C1 segment of cervical spinal cord (tissue), 14 donors: ENCODE data around the gene CCIN.

ENCODE experiments used
- DNase-seq, 14 donors: peaks; one replicate each; lab custom pipeline; 2025; lab: John Stamatoyannopoulos, UW

The CCIN gene

DNA sequence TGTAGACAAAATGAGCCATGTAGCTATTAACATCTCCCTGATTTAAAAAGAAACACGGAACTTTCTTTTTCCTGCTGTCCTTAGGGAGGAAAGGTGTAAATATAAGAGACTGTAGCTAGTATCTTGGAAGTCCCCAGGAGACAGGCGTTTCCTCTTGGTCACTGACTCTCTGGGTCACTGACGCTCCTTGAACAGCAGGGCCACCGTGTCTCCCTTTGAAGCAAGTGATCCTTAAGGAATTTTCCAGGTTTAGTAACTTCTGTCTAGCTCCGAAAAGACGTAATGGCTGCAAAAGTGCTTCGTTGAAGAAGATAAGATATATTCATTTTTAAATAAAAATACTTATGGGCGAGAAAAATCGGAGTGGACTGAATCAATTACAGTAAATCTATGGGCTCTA is 20.8 kb downstream of the CCIN start:
- peak in 1 of 14 donors; percentile 18 for DNase-seq

DNA sequence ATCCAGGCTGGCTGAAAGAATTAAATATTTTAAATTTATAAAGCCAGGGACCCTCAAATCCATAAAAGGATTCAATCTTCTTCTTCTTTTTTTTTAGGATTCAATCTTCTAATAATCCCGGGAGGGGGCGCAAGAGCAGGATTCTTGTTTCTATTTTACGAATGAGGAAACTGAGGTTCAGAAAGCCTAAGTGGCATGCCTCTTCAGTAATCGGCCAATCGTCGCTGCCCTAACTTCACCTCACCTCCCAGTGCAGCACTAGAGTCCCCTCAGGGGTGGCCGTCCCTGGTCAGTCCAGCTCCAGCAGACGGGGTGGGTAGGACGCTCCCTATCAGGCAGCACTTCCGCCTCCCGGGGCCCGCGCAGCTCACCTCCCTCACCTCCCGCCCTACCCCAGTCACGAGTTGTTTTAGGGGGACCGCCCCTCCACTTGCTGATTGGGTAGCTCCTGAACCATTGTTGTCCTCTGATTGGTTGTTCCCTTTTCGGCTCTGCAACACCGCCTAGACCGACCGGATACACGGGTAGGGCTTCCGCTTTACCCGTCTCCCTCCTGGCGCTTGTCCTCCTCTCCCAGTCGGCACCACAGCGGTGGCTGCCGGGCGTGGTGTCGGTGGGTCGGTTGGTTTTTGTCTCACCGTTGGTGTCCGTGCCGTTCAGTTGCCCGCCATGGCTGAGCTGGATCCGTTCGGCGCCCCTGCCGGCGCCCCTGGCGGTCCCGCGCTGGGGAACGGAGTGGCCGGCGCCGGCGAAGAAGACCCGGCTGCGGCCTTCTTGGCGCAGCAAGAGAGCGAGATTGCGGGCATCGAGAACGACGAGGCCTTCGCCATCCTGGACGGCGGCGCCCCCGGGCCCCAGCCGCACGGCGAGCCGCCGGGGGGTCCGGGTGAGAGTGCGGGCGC is 21.5 kb downstream of the CCIN start, which contains the start of gene CLTA:
Gene CLTA, plus strand, starts transcription at position 534 of the 902 bp plus-strand sequence. Its CDS starts 136 bp downstream, at position 670.
- DNase-seq, result peak; percentile 83 to 100 (median 96)

DNA sequence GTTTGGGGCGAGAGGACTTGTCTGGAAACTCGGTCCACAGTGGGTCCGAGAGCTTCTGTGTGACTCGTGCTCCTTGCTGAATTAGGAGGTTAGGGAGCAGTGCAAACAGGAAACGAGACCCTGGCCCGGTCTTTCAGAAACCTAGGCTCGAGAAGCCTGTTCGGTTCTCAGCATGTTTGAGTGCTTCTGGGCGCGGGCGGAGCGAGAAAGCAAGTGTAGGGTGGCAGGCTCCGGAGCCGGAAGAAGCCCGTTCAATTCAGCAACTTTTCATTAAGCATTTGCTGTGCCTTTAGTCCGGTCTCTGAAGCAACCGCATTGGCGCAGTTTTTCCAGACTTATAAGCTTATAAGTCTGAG is 22.1 kb downstream of the CCIN start:
- peak in 2 of 14 donors; percentile 30 to 41 for DNase-seq

DNA sequence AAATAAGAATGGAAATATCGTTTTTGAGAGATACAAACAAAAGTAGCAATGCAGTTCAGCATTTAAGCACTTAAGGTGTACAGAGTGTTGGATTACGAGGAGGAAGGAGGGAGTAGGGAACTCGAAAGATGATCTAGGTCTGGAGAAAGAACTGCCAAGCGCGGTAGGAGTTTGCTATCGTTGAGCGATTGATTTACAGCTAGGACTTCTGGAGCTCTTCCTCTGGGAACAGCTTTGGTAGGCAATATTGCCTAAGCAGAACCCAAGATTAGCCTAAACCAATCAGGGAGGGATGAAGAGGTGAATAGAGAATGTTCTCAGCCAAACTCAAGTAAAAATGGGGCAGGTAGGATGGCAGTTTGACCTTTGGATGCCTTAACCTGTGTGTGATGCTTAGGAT is 22.5 kb downstream of the CCIN start:
- DNase-seq, result no peak

DNA sequence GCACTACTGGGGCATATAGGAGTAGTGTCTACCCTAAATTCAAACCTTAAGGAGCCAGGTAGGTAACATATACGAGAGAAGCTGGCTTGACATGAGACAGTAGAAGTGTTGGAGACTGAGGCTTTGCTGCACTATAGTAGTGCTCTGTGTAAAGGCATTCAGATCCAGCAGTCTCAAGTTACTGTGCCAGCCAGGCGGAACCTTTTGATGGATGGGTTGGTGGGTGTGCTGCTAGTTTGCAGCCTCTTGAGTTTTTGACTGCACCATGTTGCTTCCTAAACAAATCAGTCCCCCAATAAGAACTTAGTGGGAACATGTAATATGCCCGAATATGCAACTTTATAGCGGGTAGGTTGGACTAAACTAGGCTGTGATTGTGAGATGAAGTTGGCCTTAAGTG is 23.0 kb downstream of the CCIN start:
- no peak for DNase-seq

DNA sequence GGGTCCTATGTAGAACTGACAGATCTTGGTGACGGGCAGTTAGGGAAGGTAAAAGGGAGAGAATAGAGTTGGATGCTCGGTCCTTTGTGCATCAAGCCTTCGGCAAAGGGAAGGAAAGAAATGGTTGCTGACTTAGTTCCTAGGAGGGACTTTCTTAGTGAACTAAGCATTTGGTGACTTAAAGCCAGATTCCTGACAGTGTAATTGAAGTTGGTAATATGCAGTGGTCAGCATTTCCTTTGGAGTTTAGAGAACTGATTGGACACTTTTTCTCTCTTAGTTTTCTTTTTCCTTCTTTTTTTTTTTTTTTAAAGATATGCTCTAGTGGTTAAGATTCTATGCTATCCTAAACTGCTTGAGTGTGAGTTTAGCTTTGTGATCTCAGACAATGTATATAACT is 23.8 kb downstream of the CCIN start:
- DNase-seq, result no peak

DNA sequence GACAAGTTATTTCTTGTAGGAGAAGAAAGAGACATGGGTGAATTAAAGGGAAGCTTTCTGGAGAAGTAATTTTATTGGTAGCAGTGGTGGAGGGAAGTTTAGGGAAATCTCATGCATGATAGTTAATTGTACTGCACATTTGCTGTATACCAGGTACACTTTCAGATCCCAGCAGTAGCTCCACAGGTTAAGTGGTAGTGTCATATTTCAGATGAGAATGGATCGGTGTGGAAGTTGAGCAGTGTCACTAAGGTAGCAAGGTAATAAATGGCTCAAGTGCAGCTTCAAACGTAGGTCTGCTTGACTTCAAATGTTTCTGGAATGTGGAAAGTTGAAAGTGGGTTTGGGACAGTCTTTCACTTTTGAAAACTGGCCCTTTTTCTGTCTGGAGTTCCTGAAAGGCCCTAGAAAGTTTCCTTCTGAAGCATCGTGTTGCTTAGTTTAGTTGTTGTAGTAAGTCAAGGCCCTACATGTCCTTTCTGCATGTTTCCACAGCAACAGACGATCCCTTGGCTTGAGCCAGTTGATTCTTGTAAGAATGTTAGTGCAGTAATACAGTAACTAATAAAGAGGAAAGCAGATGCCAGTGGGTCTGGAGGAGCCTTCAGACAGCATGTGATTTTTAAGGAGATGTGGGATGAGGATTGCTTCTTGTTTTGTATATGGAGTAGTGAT is 25.3 kb downstream of the CCIN start:
- no peak for DNase-seq

DNA sequence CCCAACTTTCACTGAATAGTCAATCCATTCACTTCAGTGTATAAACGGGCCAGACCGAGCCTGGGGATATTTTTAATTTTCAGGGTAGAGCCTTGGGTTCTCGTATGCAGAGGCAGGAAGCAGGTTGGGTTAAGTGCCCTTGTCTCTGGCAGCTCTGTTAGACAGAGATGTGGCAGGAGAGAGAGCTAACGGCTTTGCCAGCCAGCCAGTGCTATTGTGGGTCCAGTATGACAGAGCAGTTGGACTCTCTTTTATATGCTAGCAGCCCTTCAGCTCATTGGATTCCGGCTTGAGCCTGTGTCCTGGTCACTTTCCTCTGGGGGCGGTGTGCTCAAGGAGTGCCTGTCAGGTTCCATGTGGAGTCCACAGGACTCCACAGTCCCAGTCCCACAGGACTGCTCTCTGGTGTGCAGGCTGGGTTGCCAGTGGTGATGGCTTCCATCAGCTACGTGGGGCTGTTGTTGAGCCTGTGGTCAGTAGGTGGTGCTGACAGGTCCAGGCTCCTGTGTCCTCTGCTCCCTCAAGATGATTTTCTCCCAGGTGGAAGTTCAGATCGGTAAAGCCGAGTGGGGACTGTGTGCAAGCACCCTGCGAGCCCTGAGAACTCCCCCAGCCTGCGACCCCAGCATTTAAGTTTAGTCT is 35.8 kb downstream of the CCIN start:
- peak in 2 of 14 donors; percentile 18 to 28 for DNase-seq

DNA sequence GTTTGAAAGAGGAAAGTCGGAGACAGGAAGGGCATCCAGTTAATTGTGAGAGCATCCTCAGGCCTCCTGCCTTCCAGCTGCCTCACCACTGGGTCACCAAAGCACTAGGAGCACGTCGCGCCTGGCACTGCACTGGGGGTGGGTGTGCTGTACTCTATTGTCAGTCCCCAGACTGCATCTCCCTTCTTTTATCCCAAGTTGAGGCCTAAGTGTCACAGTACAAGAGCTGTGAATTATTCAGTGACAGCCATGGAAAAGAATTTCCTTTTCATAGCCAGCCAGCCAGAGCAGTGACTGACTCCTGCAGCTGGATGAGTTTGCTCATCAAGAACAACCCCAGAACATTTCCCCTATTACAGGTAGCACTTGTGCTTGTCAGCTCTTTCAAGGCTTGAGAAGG is 37.8 kb downstream of the CCIN start:
- peak in 9 of 14 donors; percentile 20 to 70 (median 34) for DNase-seq

DNA sequence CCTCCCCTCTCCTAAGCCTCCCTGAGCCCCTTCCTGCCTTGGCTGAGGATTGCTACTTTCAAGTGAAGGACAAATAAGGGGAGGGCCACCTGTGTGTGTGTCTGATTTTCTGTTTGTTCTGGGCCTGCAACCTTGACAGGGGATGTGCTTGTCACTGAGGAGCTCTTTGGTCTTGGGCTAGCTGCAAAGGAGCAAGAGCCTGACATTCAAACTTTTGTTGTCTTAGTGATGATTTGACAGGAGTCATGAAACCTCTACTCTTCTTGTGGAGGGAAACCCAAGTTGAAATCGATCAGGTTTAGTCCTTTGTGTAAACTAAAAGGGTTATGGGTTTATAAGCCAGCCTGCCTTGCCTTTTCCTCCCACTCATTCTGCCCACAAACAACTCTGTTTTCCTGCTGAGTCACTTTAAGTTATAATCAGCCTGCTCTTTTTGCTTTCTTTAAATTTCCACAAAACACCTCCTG is 38.4 kb downstream of the CCIN start:
- DNase-seq, result no peak

DNA sequence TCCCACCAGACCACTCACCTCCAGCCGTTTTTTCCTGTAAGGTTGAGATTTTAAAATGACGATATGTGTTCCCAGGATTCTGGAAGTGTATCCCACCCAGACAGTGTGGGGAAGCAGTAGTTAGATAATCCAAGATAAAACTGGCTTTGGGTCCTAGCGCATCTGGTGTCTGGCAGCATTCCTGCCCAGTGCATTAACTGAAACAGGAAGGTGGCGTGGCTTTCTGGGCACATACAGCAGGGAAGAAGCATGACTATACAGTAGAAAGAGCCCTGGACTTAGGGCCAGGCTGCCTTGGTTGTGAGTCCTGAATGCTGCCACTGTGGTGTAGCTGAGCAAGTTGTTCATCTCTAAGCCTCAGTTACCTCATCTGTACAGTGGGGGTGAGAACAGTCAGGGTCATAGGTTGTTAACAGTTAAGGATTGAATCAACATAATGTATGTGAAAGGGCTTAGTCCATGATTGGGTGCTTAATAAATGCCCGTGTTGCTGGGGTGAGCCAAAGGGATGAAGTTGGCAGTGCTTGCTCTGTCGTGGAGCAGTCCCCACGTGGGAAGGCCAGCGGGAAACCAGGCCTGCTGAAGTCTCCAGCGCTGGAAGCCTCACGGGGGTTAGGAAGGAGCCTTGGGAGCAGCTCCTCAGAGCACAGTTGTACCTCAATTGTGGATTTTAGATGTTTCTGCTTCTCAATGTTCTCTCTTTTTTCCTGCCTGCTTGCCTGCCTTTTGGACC is 39.5 kb downstream of the CCIN start:
- DNase-seq, result peak in 1 of 14 donors; percentile 3

DNA sequence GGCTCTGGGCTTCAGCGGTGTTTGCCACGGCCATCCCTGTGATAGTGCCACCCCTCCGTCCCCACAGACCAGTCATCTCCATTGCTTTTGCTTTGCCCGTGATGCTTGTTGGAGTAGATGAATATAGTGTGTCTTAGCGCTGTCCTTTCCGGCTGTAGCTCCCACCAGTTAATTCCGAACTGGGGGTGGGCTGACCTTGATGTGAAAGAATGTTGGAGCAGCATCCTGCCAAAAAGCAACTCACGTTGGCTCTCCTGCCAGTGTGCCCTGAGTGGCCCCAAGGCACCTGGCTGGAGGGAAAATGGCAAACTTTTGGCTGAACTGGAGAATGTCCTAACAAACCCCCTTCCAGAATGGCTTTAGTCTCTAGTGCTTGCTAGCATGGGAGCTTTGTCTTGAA is 41.5 kb downstream of the CCIN start:
- DNase-seq, result no peak

DNA sequence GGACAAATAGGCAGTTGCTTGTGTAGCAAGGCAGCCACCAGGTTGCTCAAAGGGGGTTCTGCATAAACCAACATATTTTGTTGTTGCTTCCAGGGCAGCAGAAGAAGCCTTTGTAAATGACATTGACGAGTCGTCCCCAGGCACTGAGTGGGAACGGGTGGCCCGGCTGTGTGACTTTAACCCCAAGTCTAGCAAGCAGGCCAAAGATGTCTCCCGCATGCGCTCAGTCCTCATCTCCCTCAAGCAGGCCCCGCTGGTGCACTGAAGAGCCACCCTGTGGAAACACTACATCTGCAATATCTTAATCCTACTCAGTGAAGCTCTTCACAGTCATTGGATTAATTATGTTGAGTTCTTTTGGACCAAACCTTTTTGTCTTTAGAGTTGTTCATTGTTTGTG is 42.3 kb downstream of the CCIN start:
- no peak for DNase-seq

DNA sequence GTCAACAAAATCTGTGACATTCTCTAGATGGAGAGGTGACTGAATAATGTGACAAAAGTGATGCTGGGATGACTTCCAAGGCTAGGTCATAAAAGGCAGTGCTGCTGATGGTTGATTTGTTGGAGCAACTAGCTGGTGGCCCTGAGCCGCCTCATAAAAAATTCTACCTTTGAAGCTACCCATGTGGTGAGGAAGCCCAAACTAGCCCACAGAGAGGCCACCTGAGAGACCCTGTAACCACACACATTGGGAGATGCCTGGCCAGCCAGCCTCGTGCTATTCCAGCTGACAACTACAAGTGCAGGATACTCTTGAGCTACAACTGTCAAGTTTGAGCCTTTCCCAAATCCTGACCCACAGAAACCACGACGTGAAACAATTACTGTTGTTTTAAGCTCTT is 44.2 kb downstream of the CCIN start:
- no peak for DNase-seq

DNA sequence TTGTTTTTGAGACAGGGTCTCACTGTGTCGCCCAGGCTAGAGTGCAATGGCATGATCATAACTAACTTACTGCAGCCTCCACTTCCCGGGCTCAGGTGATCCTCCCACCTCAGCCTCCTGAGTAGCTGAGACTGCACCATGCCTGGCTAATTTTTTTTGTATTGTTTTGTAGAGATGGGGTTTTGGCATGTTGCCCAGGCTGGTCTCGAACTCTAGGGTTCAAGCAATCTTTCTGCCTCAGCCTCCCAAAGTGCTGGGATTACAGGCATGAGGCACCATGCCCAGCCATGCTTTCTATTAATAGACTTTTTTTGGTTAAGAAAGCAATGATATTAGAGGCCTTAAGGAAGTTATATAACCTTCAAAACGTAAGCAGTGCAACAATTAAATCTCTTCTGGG is 44.8 kb downstream of the CCIN start:
- DNase-seq, result no peak

DNA sequence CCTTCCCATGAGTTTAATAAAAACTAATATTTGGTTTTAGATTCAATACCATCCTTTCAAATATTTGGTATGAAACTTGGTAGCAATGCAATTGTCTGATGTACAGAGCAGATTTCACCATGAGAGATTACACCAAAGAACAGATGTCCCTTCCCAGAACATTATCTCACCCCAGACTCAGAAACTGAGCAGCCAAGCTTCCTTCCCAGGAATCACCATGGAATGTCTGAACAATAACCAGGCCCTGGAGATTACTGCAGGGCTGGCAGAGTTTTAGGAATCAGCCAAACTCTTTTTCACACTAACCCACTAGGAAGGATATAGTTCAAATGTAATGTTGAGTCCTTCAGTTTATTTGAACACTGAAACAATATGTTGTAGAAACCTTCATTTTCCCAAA is 45.4 kb downstream of the CCIN start:
- peak in 1 of 14 donors; percentile 12 for DNase-seq

DNA sequence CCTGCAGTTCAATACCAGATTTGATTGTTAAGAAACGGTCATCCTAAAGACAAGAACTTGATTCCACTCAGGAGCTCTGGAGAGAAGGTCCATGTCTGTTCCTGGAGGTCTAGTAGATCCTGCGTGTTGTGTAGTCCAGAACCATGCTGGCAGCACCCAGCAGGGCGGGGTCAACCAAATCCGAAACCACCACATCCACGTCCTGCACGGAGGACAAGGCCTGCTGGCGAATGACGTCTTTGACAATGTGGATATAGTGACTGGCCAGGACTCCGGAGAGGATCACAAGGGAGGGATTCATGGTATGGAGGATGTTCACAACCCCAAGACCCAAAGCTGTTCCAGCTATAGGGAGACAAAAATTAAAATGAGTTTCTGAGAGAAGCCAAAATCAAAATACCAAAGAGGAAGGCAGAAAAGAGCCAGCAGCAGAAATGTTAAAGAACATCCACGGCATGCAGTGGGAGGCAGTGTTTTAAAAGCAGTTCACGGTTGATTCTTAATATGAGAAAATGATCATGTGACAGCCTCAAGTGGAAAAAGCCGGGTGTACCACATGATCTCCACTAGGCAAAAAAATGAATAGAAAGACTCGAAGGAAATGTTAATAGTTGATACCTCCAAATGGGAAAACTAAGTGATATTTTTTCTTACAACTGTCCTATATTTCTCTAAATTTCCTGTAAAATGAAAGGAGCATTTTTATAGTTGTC is 48.2 kb downstream of the CCIN start:
- DNase-seq, result peak in 1 of 14 donors; percentile 18

DNA sequence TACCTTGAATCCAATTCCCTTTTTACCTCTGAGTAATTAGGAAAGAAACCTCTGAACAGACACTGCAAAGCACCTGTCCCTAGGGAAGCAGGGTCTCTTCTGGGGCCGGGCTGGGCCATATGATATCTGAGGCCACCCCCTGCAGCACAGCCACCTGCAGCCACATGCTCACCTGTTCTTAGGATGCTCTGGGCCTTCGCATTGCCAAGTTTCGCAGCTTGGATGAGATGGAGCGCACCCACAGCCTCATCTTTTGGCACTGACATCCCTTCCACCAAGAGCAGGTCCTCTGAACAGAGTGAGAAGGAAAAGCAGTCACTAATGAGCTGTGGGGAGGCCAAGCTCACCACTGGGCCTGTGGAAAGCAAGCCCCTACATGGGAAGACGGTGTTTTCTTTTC is 48.8 kb downstream of the CCIN start:
- DNase-seq, result peak in 1 of 14 donors; percentile 81

DNA sequence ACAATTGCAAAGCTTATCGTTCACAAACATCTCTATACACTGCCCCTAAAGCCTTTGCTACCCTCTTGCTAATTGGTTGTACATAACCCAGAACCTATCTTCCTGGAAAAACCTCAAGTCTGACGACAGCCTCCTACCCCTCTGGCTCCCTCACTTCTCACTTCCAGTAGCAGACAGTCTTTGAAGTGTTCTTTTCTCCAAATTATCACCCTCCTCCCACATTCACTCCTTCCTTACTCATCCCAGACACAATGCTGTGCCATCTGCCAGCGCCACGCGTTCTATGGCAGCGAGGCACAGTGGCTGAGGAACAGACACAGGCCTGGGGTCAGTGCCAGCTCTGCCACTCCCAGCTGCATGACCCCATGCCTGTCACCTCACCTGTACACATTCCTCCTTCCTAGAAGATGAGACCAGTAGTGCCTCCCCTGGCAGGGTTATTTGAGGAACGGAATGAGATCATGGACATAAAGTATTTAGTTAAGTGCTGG is 49.3 kb downstream of the CCIN start:
- DNase-seq, result peak in 1 of 14 donors; percentile 67
